GM12865 (cell line): Measurements from ENCODE around the gene PCBD1.

Experiments
- DNase-seq: peaks from one replicate; pipeline ENCODE4 v3.0.0; 2010; ENCODE audit warnings: low read depth
- H3K4me3 ChIP-seq: 2 replicates; pipeline ENCODE4 v1.5.1; 2011; ENCODE audit warnings: mild to moderate bottlenecking, low read depth, low read length, control low read depth
- TF ChIP-seq, protein P1 (sequence below): IDR thresholded peaks from 2 replicates; pipeline ENCODE4 v1.5.1; 2011; ENCODE audit warnings: low read length, control low read depth, low read depth, inconsistent platforms; ENCODE audit not compliant: insufficient read depth; ENCODE audit errors: missing control alignments

PCBD1 gene

DNA sequence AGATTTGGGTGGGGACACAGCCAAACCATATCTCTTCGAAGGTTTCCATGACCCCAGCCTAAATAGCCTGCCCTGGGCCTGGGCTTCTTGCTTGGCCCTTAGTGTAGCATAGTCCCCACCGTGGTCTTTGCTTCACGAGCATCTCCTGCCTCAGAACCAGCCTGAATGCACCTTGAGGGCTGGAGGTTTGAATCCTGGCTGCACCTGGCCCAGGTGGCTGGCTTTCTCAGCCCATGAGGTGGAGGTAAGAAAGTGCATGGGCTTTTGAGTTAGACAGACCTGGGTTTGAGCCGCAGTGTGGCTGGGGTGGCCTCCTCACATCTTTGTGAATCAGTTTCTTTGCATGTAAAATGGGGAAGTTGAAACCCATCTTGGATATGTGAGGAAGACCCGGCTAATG, 24.2 kb upstream of the PCBD1 start:
- H3K4me3 ChIP-seq = no peak overlapping the region
- no peak for DNase-seq
- TF ChIP-seq, protein P1, sequence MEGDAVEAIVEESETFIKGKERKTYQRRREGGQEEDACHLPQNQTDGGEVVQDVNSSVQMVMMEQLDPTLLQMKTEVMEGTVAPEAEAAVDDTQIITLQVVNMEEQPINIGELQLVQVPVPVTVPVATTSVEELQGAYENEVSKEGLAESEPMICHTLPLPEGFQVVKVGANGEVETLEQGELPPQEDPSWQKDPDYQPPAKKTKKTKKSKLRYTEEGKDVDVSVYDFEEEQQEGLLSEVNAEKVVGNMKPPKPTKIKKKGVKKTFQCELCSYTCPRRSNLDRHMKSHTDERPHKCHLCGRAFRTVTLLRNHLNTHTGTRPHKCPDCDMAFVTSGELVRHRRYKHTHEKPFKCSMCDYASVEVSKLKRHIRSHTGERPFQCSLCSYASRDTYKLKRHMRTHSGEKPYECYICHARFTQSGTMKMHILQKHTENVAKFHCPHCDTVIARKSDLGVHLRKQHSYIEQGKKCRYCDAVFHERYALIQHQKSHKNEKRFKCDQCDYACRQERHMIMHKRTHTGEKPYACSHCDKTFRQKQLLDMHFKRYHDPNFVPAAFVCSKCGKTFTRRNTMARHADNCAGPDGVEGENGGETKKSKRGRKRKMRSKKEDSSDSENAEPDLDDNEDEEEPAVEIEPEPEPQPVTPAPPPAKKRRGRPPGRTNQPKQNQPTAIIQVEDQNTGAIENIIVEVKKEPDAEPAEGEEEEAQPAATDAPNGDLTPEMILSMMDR = no peak

DNA sequence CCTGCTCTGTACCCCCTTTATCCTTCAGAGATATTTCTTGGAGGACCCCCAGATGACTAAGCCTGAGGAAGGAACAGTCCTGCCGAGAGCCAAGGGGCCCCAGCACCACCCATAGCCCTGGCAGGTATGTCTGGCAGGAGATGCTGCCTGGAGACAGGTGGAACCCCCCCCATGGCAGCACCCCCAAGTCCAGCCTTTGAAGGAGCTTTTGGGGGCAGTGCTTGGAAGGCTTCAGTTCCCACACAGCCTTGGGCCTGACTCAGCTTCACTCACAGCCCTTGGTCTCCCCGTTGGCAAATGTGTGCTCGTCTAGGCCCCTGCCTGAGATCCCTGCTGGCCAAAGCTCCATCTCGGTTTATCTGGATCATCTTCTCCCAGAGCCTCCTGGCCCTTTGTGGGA, 23.0 kb upstream of the PCBD1 start:
- no peak for DNase-seq
- TF ChIP-seq, protein P1 = no peak

DNA sequence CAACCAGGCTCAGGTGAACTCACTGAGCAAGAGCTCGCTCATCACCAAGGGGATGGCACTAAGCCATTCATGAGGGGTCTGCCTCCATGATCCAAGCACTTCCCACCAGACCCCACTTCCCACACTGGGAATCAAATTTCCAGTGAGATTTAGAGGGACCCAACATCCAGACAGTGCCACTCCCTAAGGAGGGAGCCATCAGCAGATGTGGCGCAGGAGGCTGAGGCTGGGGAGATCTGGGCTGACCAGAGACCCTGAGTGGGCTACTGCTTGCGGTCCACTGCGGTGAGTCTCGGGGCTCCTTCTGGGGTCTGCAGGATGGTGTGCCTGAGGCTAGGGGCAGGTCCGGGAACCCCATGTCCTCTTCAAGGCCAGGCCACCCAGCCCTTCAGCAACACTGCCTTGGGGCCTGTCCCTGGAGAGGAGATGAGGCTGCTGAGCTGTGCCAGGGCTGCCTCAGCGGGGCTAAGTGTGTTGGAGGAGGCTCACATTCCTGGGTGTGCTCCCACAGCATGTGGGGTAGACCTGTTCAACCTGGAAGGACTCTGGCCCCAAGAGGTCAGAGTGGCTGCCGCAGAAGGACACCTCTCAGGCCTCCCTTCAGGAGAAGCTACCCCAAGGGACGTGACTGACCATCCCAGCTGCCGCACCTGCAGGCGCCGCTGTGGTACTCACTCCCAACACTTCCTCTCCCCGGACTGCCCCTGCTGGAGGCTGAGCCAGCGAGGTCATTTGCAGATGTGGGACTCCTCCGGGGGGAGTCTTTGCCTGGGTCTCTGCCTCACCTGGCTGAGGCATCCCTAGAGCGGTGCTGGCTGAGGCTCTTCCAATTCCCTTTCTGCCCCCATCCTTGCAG, 22.3 kb upstream of the PCBD1 start:
- no peak overlapping the region for H3K4me3 ChIP-seq
- TF ChIP-seq, protein P1 = no peak
- DNase-seq = no peak

More for the DNA sequence above, 23.0 kb upstream of the PCBD1 start:
- H3K4me3 ChIP-seq = no peak overlapping the region

DNA sequence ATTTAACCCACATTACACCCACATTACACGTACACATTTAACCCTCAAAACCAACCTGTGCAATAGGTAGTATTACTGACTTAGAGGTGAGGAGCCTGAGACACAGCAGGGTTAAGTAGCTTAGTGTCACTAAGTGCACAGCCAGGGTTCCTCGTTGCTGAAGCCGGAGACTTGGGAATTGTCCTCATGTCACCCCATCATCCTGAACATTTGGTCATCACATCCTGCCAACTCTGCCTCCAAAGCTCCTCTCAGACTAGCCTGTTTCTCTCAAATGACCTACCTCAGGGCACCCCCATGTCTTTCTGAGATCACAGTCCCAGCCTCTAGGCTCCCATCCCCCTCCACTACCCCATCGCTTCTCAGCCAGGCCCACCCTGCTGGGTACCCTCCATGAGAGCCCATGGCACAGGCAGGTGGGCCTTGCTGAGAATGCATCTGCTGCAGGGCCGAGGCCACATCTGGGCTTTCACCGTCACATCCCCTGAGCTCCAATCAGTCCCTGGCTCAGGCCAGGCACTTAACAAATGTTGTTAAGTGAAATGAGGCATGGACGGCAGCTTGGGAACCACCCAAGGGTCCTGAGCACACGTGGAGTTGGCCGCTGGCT, 21.1 kb upstream of the PCBD1 start:
- TF ChIP-seq, protein P1 = no peak
- DNase-seq = no peak
- H3K4me3 ChIP-seq = no peak overlapping the region

DNA sequence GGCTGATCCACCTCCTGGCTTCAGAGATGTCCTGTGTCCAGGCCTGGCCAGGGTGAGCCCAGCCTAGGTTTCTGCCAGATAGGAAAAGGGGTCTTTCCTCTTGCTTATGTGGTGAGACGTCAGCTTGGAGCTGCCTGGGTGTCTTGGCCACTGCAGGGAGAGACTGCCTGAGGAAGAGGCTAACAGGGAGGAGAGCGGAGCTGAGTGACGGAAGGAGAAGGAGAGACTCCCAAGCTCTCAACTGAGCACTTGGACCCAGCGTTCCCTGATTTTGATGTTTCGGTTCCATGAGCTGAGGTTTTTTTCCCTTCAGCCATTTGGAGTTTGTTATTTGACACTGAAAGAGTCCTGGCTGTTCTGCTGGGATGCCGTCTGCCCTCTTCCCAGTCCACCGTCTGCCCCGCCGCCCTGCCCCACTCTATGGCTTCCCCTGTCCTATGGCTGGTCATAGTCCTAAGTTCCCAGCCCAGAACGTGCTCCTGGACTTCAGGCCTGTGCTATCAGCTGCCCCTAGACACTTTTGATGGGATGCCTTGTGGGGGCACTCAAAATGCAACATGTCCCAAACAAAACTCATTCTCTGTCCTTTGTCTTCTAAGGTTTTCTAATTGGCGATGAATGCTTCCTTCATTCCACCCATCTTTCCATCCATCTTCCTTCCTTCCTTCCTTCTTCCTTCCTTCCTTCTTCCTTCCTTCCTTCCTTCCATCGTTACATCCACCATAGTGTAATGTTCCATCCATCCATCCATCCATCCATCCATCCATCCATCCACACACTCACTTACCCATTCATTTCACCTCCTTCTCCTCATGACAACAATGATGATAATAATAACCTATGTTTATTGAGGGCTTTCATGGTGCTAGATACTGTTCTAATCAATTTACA, 20.3 kb upstream of the PCBD1 start:
- TF ChIP-seq, protein P1 = no peak
- no peak for DNase-seq
- H3K4me3 ChIP-seq = no peak overlapping the region

DNA sequence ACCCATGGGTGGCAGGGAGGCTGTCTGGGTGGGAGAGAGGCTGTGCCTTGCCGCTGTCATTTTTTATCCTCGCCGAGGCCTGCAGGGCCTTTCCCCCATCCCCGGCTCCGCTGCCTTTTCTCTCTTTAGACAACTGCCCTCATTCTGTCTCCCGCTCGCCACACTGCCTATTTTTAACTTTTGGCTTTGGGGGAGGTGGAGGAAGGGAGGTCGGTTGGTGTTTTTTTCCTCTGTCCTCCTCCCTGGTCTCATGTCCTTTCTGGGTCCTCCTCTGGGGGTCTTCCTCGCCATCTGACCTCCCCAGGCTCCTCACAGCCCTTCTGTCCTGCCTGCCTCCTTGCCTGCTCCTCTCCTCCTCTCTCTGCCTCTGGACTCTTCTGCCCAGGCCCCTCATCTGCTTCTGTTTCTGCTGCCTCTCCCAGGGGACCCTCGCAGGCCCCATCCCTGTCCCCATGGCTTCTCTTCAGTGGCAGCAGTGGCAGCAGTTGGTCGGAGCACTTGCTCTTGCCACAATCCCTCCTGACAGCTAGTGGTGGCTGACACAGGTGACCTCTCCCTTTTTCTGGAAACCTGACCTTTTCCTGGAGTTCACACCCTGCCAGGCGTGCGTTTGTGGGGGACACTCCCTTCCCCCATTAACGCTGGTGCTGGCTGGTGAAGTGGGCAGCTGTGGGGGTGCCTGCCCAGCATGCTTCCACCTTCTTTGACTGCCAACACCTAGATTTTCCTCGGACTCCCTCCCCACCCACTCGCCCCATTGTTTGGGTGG, 19.5 kb upstream of the PCBD1 start:
- TF ChIP-seq, protein P1 = no peak
- no peak overlapping the region for H3K4me3 ChIP-seq
- no peak for DNase-seq
